GM23248 (cell line): Measurements from ENCODE around the gene ATP23. TPM values are rescaled to one million over a fixed set of nuclear protein-coding genes. Genes with fewer than 3 reads are reported as not detected.

Source experiments
- DNase-seq: peaks from one replicate; pipeline ENCODE4 v3.0.0-alpha.2; 2015
- H2AFZ ChIP-seq: fragments of 200-600 bp; sonication (generic); 2 replicates; pipeline ENCODE4 v1.6.1; 2016; ENCODE audit warnings: antibody characterized with exemption
- H3F3A ChIP-seq: fragments of 200-600 bp; sonication (generic); 2 replicates; pipeline ENCODE4 v1.6.1; 2016; ENCODE audit warnings: mild to moderate bottlenecking, antibody characterized with exemption, mixed run types; ENCODE audit not compliant: insufficient read depth
- H3K27ac ChIP-seq: fragments of 200-600 bp; sonication (generic); 2 replicates; pipeline ENCODE4 v1.5.1; 2016; ENCODE audit warnings: mild to moderate bottlenecking
- H3K27me3 ChIP-seq: fragments of 200-600 bp; sonication (generic); replicated peaks from 2 replicates; pipeline ENCODE4 v1.6.1; 2016; ENCODE audit warnings: mild to moderate bottlenecking; ENCODE audit not compliant: insufficient read depth
- H3K36me3 ChIP-seq: fragments of 200-600 bp; sonication (generic); 2 replicates; pipeline ENCODE4 v1.6.1; 2016; ENCODE audit warnings: low read depth, mild to moderate bottlenecking
- H3K4me1 ChIP-seq: fragments of 200-600 bp; sonication (generic); 2 replicates; pipeline ENCODE4 v1.6.1; 2016; ENCODE audit warnings: mild to moderate bottlenecking; ENCODE audit not compliant: insufficient read depth
- H3K4me2 ChIP-seq: fragments of 200-600 bp; sonication (generic); one replicate; pipeline ENCODE4 v1.6.1; 2016; ENCODE audit warnings: mild to moderate bottlenecking; ENCODE audit not compliant: unreplicated experiment
- H3K4me3 ChIP-seq: fragments of 200-600 bp; sonication (generic); 2 replicates; pipeline ENCODE4 v1.5.1; 2016; ENCODE audit warnings: mild to moderate bottlenecking
- H3K79me2 ChIP-seq: fragments of 200-600 bp; sonication (generic); 2 replicates; pipeline ENCODE4 v1.6.1; 2016; ENCODE audit warnings: mild to moderate bottlenecking; ENCODE audit not compliant: insufficient read depth
- H3K9ac ChIP-seq: fragments of 200-600 bp; sonication (generic); 2 replicates; pipeline ENCODE4 v1.6.1; 2016; ENCODE audit warnings: mild to moderate bottlenecking
- H3K9me2 ChIP-seq: fragments of 200-600 bp; sonication (generic); 2 replicates; pipeline ENCODE4 v1.6.1; 2016; ENCODE audit warnings: mixed run types, mild to moderate bottlenecking, moderate library complexity; ENCODE audit not compliant: insufficient read depth
- H3K9me3 ChIP-seq: fragments of 200-600 bp; sonication (generic); one replicate; pipeline ENCODE4 v1.6.1; 2017; ENCODE audit warnings: low read depth
- H4K20me1 ChIP-seq: fragments of 200-600 bp; sonication (generic); 2 replicates; pipeline ENCODE4 v1.6.0; 2016; ENCODE audit not compliant: insufficient read depth
- EZH2 ChIP-seq: fragments of 200-600 bp; sonication (generic); IDR thresholded peaks from 2 replicates; pipeline ENCODE4 v1.6.1; 2018; ENCODE audit warnings: antibody characterized with exemption, mild to moderate bottlenecking; ENCODE audit not compliant: insufficient read depth, poor library complexity, severe bottlenecking
- EZH2phosphoT487 ChIP-seq: fragments of 200-600 bp; sonication (generic); IDR thresholded peaks from 2 replicates; pipeline ENCODE4 v1.6.1; 2018; ENCODE audit warnings: antibody characterized with exemption, moderate library complexity, mild to moderate bottlenecking, low read depth; ENCODE audit not compliant: insufficient read depth
- WGBS, 2 experiments: methylation state at CpG; one replicate each; pipeline ENCODE4 v1.1.6; 2015 to 2017; ENCODE audit warnings: low lambda C conversion rate in 2 of 2, low coverage in 1 of 2; ENCODE audit errors: missing lambda C conversion rate in 2 of 2; 5-methylcytosine and 5-hydroxymethylcytosine counted together
- in situ Hi-C: fragments of 300-500 bp; cut with MboI; formaldehyde crosslinking; loops from 2 replicates; pipeline ENCODE4 v1.15.0; 2020
- polyA plus RNA-seq: library from polyadenylated mRNA; unstranded; fragments of >200 nt; fragmentation: Nextera tagmentation; extraction: Ambion mirVana; gene quantifications from 2 replicates; pipeline ENCODE4 v1.2.1, GENCODE V29; 2016
- total RNA-seq: library from RNA; depleted of rRNA; stranded (reverse); fragments of >200 nt; shearing (Covaris generic); gene quantifications from 2 replicates; pipeline ENCODE4 v1.2.3, GENCODE V29; 2014; rRNA removed

The ATP23 gene
- 8.0 and 14.8 TPM in 2 replicates for total RNA-seq
- polyA plus RNA-seq, result 4.3 and 5.7 TPM in 2 replicates

GRCh38 chr12:57941165-57941894 lies at the start of gene ATP23:
Gene ATP23 (plus strand): TSS chr12:57941567. CDS start chr12:57941702, 135 bp downstream.
- TF ChIP-seq EZH2phosphoT487 (no peak), EZH2 (no peak)
- peaks cover 8% of the 10 kb centered on the region for H3K4me1 ChIP-seq
- no peaks in the 10 kb centered on the region for H3K9me2 ChIP-seq
- peak within 1 kb of the TSS; percentile 94 for H2AFZ ChIP-seq
- peak; percentile 93 for DNase-seq
- H3K36me3 ChIP-seq, result no peaks in the 10 kb centered on the region
- no peaks in the 10 kb centered on the region for H4K20me1 ChIP-seq
- H3K79me2 ChIP-seq, result no peaks in the 10 kb centered on the region
- in situ Hi-C loops, result no loop called here
- H3K27me3 ChIP-seq, result no peaks in the 10 kb centered on the region
- peak within 1 kb of the TSS; percentile 72 for H3K9ac ChIP-seq
- peak within 1 kb of the TSS; percentile 37; the same call in 1 of the 2 replicates for H3K27ac ChIP-seq
- H3K9me3 ChIP-seq, result no peaks in the 10 kb centered on the region
- no peaks in the 10 kb centered on the region for H3F3A ChIP-seq
- H3K4me3 ChIP-seq, result peak within 1 kb of the TSS; percentile 77
- WGBS, 2 experiments, result 2% methylated on average over 38 to 40 of the region's 55 CpGs
- H3K4me2 ChIP-seq, result peak within 1 kb of the TSS; percentile 98

GRCh38 chr12:57892232-57892972 lies 49.0 kb upstream of the ATP23 start:
- Histone ChIP-seq H3K4me3 (no peak overlapping the region), H3K27ac (peak overlapping the region; percentile 98)
- in situ Hi-C loops, result no loop called here

GRCh38 chr12:57893431-57894353 lies 47.7 kb upstream of the ATP23 start:
- in situ Hi-C loops, result no loop called here
- no peaks in the 10 kb centered on the region for H3K79me2 ChIP-seq
- peaks cover 73% of the 10 kb centered on the region for H3F3A ChIP-seq
- peak overlapping the region; percentile 78 for H3K4me2 ChIP-seq
- peak overlapping the region; percentile 62 for H3K4me3 ChIP-seq
- peaks cover 90% of the 10 kb centered on the region for H3K4me1 ChIP-seq
- peak; percentile 94 for DNase-seq
- peak overlapping the region; percentile 59 for H2AFZ ChIP-seq
- no peaks in the 10 kb centered on the region for H3K36me3 ChIP-seq
- peak overlapping the region; percentile 98 for H3K27ac ChIP-seq
- no peaks in the 10 kb centered on the region for H4K20me1 ChIP-seq
- no peaks in the 10 kb centered on the region for H3K27me3 ChIP-seq
- no peaks in the 10 kb centered on the region for H3K9me3 ChIP-seq
- H3K9me2 ChIP-seq, result no peaks in the 10 kb centered on the region
- TF ChIP-seq EZH2 (no peak), EZH2phosphoT487 (no peak)
- H3K9ac ChIP-seq, result peak overlapping the region; percentile 86
- 7 to 8% methylated on average over 13 of the region's 13 CpGs for WGBS, 2 experiments

More at GRCh38 chr12:57892232-57892972, 49.0 kb upstream of the ATP23 start:
- no peaks in the 10 kb centered on the region for H3K36me3 ChIP-seq
- H3F3A ChIP-seq, result peaks cover 79% of the 10 kb centered on the region
- no peaks in the 10 kb centered on the region for H3K9me2 ChIP-seq
- H4K20me1 ChIP-seq, result no peaks in the 10 kb centered on the region
- no peak overlapping the region for H2AFZ ChIP-seq
- H3K79me2 ChIP-seq, result no peaks in the 10 kb centered on the region
- no peaks in the 10 kb centered on the region for H3K27me3 ChIP-seq
- peak overlapping the region; percentile 78 for H3K4me2 ChIP-seq
- H3K9ac ChIP-seq, result no peak overlapping the region
- no peak for DNase-seq
- H3K4me1 ChIP-seq, result peaks cover 93% of the 10 kb centered on the region
- TF ChIP-seq EZH2phosphoT487 (no peak), EZH2 (no peak)
- 79 to 80% methylated on average over 9 of the region's 9 CpGs for WGBS, 2 experiments
- no peaks in the 10 kb centered on the region for H3K9me3 ChIP-seq
